Stimulated activated CD8-positive, alpha-beta memory T cell treated with anti-CD3 and anti-CD28 coated beads, Interleukin-15, amount 100 ng/mL, for 24 hours (primary cell): ENCODE measurements around the gene TLCD3B.
"Not testable (repeated sequence)": the region's sequence is repeated elsewhere in the genome, so short reads cannot be mapped to it uniquely, and the experiment has no call there.

Experiments
- DNase-seq: peaks from one replicate; pipeline ENCODE4 v3.0.0-alpha.2; 2020; ENCODE audit warnings: low read depth

TLCD3B gene

GRCh38 chr16:30025574-30025973 is 5.5 kb downstream of the TLCD3B start:
- no peak for DNase-seq

- DNase-seq, result no peak
Measured at GRCh38 chr16:30025156-30025555, 5.9 kb downstream of the TLCD3B start.

- no peak for DNase-seq
Measured at GRCh38 chr16:30024451-30024850, 6.6 kb downstream of the TLCD3B start.

- DNase-seq, result no peak
Measured at GRCh38 chr16:30023586-30023985, 7.5 kb downstream of the TLCD3B start.

GRCh38 chr16:30022887-30023286 is 8.2 kb downstream of the TLCD3B start, which contains the start of gene C16orf92:
Gene C16orf92 (plus strand): TSS chr16:30023198. CDS start chr16:30023341, 143 bp downstream.
- DNase-seq, result no peak

GRCh38 chr16:30018731-30019158 is 12.3 kb downstream of the TLCD3B start:
- no peak for DNase-seq

GRCh38 chr16:30017937-30018336 is 13.1 kb downstream of the TLCD3B start:
- not testable (repeated sequence) for DNase-seq

- DNase-seq, result no peak
Measured at GRCh38 chr16:30017277-30017656, 13.8 kb downstream of the TLCD3B start.

GRCh38 chr16:30016555-30017276 is 14.4 kb downstream of the TLCD3B start:
- DNase-seq, result no peak

- not testable (repeated sequence) for DNase-seq
Measured at GRCh38 chr16:30015450-30015849, 15.6 kb downstream of the TLCD3B start.

- not testable (repeated sequence) for DNase-seq
Measured at GRCh38 chr16:30012598-30012997, 18.5 kb downstream of the TLCD3B start.

GRCh38 chr16:30011714-30012504 is 19.2 kb downstream of the TLCD3B start:
- DNase-seq, result no peak

GRCh38 chr16:30010844-30011713 is 20.0 kb downstream of the TLCD3B start, which contains the start of gene DOC2A:
Gene DOC2A (minus strand): TSS chr16:30011027. CDS start chr16:30010222, 805 bp downstream.
- no peak for DNase-seq

GRCh38 chr16:30009990-30010843 is 20.9 kb downstream of the TLCD3B start:
- DNase-seq, result no peak

- DNase-seq, result no peak
Measured at GRCh38 chr16:30009085-30009862, 21.8 kb downstream of the TLCD3B start.

- no peak for DNase-seq
Measured at GRCh38 chr16:30007378-30007895, 23.6 kb downstream of the TLCD3B start.

GRCh38 chr16:30006659-30007377 is 24.3 kb downstream of the TLCD3B start:
- no peak for DNase-seq

- DNase-seq, result no peak
Measured at GRCh38 chr16:30006095-30006473, 25.0 kb downstream of the TLCD3B start.

- DNase-seq, result no peak
Measured at GRCh38 chr16:30005341-30006094, 25.6 kb downstream of the TLCD3B start.
